Adrenal gland (tissue), 5 donors: Measurements from ENCODE around the gene WWOX.

Experiments
- POLR2A ChIP-seq, 2 donors: fragments of 450-650 bp; IDR thresholded peaks; one replicate each; pipeline ENCODE4 v1.6.1; 2017; ENCODE audit warnings: antibody characterized with exemption in 2 of 2, mild to moderate bottlenecking in 2 of 2, moderate library complexity in 1 of 2
- TF ChIP-seq, protein P1 (sequence below), 6 experiments: fragments of 450-650 bp in 4 of 6; fragments of 200-600 bp in 2 of 6; sonication (generic) in 1 of 6; IDR thresholded peaks; 1 replicate in 5 of 6; 2 replicates in 1 of 6; pipeline versions ENCODE4 v1.5.1 to v1.8.0; 2016 to 2021; ENCODE audit warnings: antibody characterized with exemption in 6 of 6, mild to moderate bottlenecking in 2 of 6, moderate library complexity in 1 of 6
- donor health status: DM: no; HTN: no; CAD: no.

DNA sequence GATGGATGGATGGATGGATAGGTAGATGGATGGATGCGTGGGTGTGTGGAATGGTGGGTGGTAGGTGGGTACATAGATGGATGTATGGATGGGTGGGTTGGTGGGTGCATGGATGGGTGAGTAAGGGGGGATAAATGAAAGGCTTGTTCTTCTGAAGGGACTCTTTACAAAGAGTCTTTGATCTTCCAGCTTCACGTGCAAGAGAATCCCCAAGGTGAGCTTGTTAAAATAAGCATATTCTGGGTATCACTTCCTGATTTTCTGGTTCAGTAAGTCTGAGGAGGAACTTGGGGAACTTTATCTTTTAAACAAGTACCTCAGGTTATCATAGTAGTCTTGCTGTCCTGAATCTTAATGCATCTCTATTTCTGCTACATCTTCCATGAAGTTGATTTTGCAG is 862.0 kb downstream of the WWOX start:
- TF ChIP-seq, protein P1, sequence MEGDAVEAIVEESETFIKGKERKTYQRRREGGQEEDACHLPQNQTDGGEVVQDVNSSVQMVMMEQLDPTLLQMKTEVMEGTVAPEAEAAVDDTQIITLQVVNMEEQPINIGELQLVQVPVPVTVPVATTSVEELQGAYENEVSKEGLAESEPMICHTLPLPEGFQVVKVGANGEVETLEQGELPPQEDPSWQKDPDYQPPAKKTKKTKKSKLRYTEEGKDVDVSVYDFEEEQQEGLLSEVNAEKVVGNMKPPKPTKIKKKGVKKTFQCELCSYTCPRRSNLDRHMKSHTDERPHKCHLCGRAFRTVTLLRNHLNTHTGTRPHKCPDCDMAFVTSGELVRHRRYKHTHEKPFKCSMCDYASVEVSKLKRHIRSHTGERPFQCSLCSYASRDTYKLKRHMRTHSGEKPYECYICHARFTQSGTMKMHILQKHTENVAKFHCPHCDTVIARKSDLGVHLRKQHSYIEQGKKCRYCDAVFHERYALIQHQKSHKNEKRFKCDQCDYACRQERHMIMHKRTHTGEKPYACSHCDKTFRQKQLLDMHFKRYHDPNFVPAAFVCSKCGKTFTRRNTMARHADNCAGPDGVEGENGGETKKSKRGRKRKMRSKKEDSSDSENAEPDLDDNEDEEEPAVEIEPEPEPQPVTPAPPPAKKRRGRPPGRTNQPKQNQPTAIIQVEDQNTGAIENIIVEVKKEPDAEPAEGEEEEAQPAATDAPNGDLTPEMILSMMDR (IDR thresholded peaks at IDR 0.05) = no peak
- no peak for TF ChIP-seq POLR2A (IDR thresholded peaks at IDR 0.05)
